HL-60/S4 treated with retinoic acid at 250 ng/mL for 4 days and 3 days (cell line): ENCODE measurements around the gene TWIST2.

Experiments used
- in situ Hi-C: fragments of 300-500 bp; cut with MboI; formaldehyde crosslinking; loops from 2 replicates; pipeline ENCODE4 v1.7.0; 2022; ENCODE audit warnings: low sequenced_read_pairs

TWIST2 gene

DNA sequence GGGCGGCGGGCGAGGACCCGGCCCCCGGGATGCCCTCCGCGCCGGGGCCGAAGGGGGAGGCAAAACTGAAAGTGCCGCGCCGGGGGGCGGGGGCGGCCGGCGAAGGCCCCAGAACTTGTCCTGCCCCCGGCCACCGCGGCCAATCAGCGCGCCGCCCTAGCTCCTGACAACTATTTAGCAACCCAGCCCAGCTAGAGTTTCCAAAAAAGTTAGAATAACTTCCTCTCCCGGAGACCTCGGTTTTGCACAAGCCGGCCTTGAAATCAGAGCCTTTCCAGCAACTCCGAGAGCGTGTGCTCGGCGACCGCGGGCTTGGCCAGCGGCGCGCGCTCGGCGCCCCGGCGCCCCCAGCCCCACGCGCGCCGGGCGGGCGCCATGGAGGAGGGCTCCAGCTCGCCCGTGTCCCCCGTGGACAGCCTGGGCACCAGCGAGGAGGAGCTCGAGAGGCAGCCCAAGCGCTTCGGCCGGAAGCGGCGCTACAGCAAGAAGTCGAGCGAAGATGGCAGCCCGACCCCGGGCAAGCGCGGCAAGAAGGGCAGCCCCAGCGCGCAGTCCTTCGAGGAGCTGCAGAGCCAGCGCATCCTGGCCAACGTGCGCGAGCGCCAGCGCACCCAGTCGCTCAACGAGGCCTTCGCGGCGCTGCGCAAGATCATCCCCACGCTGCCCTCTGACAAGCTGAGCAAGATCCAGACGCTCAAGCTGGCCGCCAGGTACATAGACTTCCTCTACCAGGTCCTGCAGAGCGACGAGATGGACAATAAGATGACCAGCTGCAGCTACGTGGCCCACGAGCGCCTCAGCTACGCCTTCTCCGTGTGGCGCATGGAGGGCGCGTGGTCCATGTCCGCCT lies at the start of gene TWIST2:
Gene TWIST2 (plus strand): TSS at position 245 of the 850 bp plus-strand sequence. CDS start 131 bp downstream, at position 376.
- in situ Hi-C loops = no loop called here

DNA sequence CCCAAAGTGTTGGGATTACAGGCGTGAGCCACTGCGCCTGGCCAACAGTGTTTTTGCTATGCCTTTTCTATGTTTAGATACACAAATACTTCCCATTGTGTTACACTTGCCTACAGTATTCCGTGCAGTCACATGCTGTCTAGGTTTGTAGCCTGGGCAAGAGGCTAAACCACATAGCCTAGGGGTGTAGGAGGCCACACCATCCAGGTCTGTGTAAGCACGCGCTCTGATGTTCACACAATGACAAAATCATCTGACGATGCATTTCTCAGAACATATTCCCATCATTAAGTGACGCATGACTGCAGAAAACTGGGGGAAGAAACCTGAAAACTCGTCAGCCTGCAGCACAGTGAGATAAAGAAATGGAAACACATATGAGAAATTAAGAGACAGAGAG lies 46.1 kb upstream of the TWIST2 start:
- in situ Hi-C loops = no loop called here

DNA sequence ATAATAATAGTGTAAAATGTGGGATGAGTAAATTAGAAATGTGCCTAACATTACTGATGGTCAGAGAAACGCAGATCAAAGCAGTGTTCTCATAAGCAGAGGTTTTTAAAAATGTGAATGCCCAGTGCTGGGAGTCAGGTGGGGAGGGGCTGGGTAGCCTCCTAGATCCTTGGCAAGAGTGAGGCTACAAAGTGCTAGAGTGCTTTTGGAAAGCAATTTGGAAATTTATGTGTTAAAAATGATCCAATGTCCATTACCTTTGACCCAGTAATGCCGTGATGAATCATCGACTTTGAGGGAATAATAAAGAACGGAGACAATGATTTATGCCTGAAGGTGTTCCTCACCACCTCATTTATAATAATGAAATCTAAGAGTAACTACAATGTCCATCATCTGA lies 44.9 kb upstream of the TWIST2 start:
- in situ Hi-C loops = no loop called here

DNA sequence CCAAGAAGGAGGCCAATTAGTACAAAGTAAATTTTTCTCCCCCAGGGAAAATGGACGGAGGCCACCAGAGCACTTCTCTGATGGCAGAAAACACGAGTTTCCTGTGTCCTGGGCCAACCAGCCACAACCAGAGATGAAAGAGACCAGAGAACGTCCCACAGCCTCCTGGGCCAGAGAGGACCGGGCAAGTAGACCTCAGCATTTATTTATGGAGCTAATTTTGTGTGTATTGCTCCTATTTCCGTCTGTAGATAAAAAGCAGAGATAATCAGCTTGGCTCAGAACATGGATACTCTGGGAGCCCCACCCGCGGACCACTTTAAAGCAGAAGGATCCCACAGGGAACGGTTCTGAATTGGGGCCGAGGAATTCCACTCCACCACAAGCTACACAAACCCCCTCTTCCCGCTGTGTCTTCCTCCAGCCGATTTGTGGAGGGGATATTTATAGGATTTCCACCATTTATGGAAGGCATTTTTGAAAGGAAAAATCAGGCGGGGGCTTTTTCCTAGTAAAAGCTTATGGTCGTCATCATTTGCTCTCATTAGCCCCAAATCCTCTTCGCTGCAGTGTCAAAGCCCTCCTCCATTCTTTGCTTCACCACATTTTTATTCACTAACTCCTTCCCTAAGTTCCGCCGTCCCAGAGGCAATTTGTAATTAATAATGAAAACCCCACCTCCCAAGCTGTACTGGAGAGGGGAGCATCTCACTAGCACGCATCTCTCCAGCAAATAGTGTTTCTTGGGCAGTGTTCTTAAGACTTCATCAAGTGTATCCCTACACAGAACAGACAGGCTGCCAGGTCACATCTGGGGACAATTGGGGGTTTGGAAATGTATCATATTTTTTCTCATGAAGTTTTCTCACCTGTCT lies 43.7 kb upstream of the TWIST2 start:
- in situ Hi-C loops = no loop called here

- in situ Hi-C loops = no loop called here
Measured at GRCh38 chr2:238808761-238809160, 39.1 kb upstream of the TWIST2 start.

- in situ Hi-C loops = no loop called here
Measured at GRCh38 chr2:238810321-238810720, 37.6 kb upstream of the TWIST2 start.

GRCh38 chr2:238811293-238811692 lies 36.6 kb upstream of the TWIST2 start:
- in situ Hi-C loops = no loop called here

DNA sequence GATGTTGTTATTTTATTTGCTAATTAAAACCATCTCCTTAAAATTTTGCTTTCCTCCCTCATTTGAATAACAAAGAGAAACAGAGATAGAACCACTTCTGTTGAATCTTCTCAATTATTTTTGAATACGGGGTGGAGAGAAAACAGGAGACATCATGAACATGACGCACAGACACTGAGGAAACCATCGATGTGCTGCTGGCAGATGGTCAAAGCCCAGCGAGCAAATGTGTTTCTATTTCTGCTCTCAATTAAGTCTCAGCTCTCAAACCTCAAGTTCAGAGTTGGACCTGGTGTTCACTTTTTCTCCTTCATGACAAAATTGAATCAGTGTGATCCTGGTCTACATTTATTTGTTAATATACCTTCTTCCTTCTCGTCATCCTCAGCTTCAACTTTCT lies 36.1 kb upstream of the TWIST2 start:
- in situ Hi-C loops = no loop called here

DNA sequence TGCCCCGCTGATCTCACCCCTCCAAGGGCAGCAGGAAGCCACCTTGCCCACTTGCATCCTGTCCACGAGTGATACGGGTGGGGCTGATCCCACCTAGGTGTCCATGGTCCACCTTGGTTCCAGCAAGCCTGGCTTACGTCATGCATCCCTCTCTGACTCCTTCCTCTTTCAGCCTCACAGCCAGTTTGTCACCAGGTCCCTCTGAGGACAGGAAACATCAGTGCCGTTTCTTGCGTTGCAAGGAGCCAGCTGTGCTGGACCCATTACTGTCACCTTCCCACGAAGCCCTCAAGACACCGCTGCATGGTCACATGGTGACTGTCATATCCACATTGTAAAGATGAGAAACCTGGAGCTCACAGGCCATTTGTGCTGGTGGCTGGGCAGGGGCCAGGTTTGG lies 34.8 kb upstream of the TWIST2 start:
- in situ Hi-C loops = no loop called here

GRCh38 chr2:238814815-238815214 lies 33.1 kb upstream of the TWIST2 start:
- in situ Hi-C loops = no loop called here

- in situ Hi-C loops = no loop called here
Measured at GRCh38 chr2:238816291-238816690, 31.6 kb upstream of the TWIST2 start.

DNA sequence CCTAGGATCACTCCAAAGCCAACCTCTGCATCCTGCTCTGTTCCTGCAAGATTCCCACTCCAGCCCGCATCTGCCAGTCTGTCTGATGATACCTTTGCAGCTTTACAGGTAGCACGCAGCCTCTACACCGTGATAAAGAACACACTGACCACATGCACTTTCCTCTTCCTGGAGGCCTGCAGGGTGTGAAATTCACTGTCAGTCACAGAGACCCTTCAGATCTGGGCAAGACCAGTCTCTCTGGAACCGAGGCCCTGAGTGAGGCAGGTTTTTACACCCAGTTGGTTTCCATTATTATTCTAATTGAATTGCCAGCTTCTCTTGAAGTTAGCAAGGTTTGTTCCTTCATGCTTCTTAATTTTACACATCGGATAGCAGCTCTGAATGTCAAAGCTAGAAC lies 30.5 kb upstream of the TWIST2 start:
- in situ Hi-C loops = no loop called here

GRCh38 chr2:238817891-238818290 lies 30.0 kb upstream of the TWIST2 start:
- in situ Hi-C loops = no loop called here

GRCh38 chr2:238818561-238818960 lies 29.3 kb upstream of the TWIST2 start:
- in situ Hi-C loops = no loop called here

GRCh38 chr2:238820197-238820596 lies 27.7 kb upstream of the TWIST2 start:
- in situ Hi-C loops = no loop called here

- in situ Hi-C loops = no loop called here
Measured at GRCh38 chr2:238820916-238821315, 27.0 kb upstream of the TWIST2 start.

DNA sequence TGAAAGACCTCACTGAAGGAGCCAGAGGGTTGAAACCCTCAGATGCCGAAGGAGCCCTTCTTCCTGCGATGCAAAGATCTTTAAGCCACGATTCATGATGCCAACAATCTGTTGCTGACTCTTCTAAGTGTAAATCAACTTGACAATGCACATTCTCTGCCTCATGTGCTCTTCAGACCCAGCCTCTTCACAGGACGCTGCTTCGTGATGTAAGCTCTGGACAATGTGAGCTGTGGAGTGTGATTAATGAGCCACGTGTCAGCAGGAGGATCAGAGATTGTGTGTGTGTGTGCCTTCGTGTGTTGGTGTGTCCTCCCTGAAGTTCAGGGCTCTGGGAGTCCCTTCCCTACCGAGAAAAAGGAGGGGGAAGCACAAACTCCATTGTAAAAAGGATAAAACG lies 26.5 kb upstream of the TWIST2 start:
- in situ Hi-C loops = no loop called here

DNA sequence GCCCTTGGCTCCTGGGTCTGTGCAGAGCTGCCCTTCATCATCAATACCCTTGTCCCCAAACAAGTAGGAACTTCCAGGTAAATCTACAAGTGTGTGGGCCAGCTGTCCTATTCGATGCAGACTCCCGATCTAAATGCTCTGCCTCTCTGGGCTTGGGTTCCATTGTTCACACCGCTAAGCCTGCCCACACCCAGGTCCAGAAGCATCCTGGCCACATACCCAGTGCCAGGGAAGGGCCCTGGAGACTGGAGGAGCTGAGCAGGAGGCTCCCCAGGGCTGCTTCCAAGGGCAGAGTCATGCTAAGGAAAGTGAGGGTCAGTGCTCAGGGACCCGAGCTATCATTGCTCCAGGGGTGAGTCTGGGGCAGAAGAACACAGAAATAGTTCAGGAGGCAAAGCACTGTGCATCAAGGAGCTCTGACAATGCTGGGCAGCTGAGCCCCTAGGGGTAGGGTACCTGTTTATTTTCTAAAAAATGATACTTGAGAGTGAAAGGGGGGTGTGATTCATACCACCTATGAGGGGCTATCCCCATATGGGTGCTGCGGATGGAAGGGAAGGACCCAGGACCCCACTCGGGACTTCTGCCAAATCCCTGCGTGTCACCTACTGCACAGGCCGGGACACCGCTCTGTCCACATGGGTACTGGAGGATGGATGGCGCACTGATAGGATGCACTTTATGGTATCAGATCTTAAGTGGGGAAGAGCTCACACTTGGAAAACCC lies 25.8 kb upstream of the TWIST2 start:
- in situ Hi-C loops = no loop called here

- in situ Hi-C loops = no loop called here
Measured at GRCh38 chr2:238822955-238823354, 24.9 kb upstream of the TWIST2 start.

DNA sequence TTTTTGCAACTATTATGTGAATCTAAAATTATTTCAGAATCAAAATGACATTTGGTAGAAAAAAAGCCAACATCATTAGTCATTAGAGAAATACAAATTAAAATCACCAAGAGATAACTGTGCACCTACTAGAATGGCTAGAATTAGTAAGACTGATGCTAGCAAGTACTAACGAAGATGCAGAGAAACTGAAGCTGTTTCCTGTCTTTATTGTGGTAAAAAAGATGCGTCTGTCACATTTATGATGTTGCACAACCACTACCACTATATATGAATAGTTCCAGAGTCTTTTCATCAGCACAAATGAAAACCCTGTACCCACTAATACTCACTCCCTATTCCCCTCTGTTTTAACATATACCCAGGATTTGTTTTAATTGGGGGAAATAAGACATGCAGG lies 16.7 kb upstream of the TWIST2 start:
- in situ Hi-C loops = no loop called here

- in situ Hi-C loops = no loop called here
Measured at GRCh38 chr2:238834982-238835381, 12.9 kb upstream of the TWIST2 start.
